Measurements from ENCODE around the gene ALCAM.

ALCAM gene

GRCh38 chr3:105620236-105620635 is 253.5 kb downstream of the ALCAM start:
- no peak for DNase-seq

- DNase-seq = no peak
These were observed 255.5 kb downstream of the ALCAM start for GRCh38 chr3:105622169-105622568.

All from nucleus accumbens (tissue), 56 donors.